Measurements from ENCODE around the gene GEN1.

GEN1 gene

DNA sequence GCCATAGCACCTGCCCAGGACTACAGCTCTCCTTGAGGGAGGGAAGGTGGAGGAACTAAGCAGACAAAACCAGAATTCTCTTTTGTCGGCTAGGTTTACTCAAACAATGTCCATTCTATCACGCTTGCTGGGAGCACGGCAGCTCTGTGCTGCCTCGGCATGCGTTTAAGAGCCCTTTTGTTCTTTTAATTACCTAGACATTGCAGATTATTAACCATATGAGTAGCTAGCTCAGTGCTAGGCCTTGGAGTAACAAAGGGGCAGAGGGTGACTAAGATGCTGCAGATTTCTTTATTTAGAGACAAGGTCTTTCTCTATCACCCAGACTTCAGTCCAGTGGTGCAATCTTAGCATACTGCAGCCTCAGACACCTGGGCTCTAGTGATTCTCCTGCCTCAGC lies 73.4 kb downstream of the GEN1 start:
- Histone ChIP-seq H3K27ac (ENCODE audit: low read depth, low read length) (peak overlapping the region; percentile 59), H3K9me3 (ENCODE audit: control insufficient read depth, insufficient read depth, low read length) (no peaks in the 10 kb centered on the region), H3K9ac (ENCODE audit: low read depth, low read length) (no peak overlapping the region), H3K4me3 (ENCODE audit: low read depth, low read length) (no peak overlapping the region), H3K27me3 (ENCODE audit: control insufficient read depth, insufficient read depth, low read length) (peaks cover 30% of the 10 kb centered on the region), H3K4me1 (ENCODE audit: control insufficient read depth, insufficient read depth, low read length) (peaks cover 27% of the 10 kb centered on the region), H3K36me3 (ENCODE audit: control insufficient read depth, insufficient read depth, low read length) (no peaks in the 10 kb centered on the region)

DNA sequence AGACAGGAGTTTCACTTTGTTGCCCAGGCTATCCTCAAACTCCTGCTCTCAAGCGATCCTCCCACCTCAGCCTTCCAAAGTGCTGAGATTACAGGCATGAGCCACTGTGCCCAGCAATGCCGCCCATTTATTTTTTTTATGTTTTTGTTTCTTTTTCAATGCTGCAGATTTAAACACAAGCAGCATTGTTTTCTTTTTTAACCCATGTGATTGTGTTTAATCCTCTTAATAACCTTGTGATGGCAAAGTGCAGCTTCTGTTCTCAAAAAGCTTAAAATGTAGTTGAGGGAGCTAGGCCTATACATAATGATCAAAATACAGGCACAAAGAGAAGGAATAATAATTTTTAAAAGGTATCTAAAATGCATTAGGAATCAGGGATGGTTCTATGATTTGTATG lies 73.8 kb downstream of the GEN1 start:
- Histone ChIP-seq H3K9me3 (ENCODE audit: control insufficient read depth, insufficient read depth, low read length) (no peaks in the 10 kb centered on the region), H3K27ac (ENCODE audit: low read depth, low read length) (peak overlapping the region; percentile 59), H3K36me3 (ENCODE audit: control insufficient read depth, insufficient read depth, low read length) (no peaks in the 10 kb centered on the region)

DNA sequence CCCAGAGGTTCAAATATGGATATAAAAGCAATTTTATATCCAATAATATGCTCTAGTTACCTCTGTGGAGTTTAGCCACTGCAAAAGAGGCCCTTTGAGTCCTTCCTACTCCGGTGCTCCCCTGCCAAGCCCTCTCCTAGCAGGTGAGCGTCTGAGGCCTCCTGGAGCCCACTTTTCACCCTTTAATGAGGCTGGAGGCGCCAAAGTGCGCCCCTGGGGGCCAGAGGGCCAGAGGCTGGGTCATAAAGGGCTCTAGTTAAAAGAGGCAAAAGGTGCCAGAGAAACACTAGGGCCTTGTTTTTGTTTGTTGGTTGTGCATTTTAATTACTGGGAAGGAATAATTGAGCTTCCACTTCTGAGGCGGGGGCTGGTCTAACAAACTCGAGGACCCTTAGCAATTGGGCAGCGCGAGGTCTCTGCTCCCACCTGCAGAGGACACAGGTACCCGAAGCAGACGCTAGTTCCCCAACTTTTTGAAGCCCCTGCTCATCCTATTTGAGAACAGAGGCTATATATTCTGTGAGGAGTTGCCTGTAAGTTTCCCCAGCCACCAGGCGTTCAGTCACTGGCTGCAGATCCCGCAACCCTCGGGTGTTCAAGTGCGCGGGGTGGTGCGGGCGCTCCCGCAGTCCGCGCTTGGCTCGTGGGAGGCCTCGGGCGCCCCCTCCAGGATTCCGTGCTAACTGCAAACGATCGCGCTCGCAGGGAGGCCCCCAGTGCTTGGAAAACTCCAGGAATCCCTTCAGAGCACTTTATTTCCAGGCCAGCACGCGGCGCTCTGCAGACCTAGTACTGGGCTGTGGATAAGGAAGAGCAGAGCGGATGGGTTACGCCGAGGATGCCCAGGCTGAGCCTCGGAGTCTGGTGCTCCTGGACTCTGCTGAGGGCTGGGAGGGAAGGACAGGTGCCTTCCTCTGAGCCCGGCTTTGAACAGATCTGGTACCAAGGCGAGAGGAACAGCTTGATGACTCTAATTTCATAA lies 76.4 kb downstream of the GEN1 start:
- Histone ChIP-seq H3K4me1 (ENCODE audit: control insufficient read depth, insufficient read depth, low read length) (peaks cover 24% of the 10 kb centered on the region), H3K27me3 (ENCODE audit: control insufficient read depth, insufficient read depth, low read length) (peaks cover 30% of the 10 kb centered on the region), H3K9ac (ENCODE audit: low read depth, low read length) (no peak overlapping the region), H3K4me3 (ENCODE audit: low read depth, low read length) (peak overlapping the region; percentile 44; the same call in 1 of the 2 replicates), H3K9me3 (ENCODE audit: control insufficient read depth, insufficient read depth, low read length) (no peaks in the 10 kb centered on the region), H3K36me3 (ENCODE audit: control insufficient read depth, insufficient read depth, low read length) (no peaks in the 10 kb centered on the region), H3K27ac (ENCODE audit: low read depth, low read length) (no peak overlapping the region)

More for the DNA sequence above, 73.8 kb downstream of the GEN1 start:
- Histone ChIP-seq H3K9ac (ENCODE audit: low read depth, low read length) (no peak overlapping the region), H3K4me3 (ENCODE audit: low read depth, low read length) (no peak overlapping the region), H3K4me1 (ENCODE audit: control insufficient read depth, insufficient read depth, low read length) (peaks cover 24% of the 10 kb centered on the region), H3K27me3 (ENCODE audit: control insufficient read depth, insufficient read depth, low read length) (peaks cover 30% of the 10 kb centered on the region)

DNA sequence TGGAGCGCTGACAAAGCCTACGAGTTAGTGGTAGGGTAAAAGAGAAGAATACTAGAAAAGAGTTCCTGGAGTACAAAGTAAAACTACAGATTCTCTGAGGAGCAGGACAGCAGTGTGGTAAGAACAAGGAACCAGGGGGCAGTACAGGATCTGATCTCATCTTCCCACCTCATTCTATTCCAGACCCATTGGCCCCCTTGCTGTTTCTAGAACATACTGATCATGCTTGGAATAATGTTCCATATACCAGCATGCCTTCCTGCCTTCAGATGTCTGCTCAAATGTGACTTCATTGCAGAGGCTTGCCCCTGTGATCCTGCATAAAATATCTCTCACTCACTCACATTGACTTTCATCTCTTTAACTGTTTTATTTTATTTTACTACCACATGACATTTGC lies 81.6 kb downstream of the GEN1 start:
- Histone ChIP-seq H3K9me3 (ENCODE audit: control insufficient read depth, insufficient read depth, low read length) (no peaks in the 10 kb centered on the region), H3K27ac (ENCODE audit: low read depth, low read length) (no peak overlapping the region), H3K36me3 (ENCODE audit: control insufficient read depth, insufficient read depth, low read length) (no peaks in the 10 kb centered on the region), H3K4me1 (ENCODE audit: control insufficient read depth, insufficient read depth, low read length) (no peaks in the 10 kb centered on the region), H3K9ac (ENCODE audit: low read depth, low read length) (no peak overlapping the region), H3K27me3 (ENCODE audit: control insufficient read depth, insufficient read depth, low read length) (peaks cover 9% of the 10 kb centered on the region), H3K4me3 (ENCODE audit: low read depth, low read length) (no peak overlapping the region)

All from HUES48 (cell line).